HepG2 (cell line): Measurements from ENCODE around the gene WDR70. TPM values are rescaled to one million over a fixed set of nuclear protein-coding genes. Genes with fewer than 3 reads are reported as not detected.

Experiments used
- ATAC-seq: fragments of 200-7000 bp; cut with Tn5 transposase; 3 replicates; pipeline ENCODE4 v1.9.1; 2020; ENCODE audit warnings: mild to moderate bottlenecking, moderate library complexity
- BruUV-seq: library from RNA; stranded (reverse); fragments of 400-500 nt; replicated peaks from 2 replicates; lab custom pipeline; 2021; lab: Mats Ljungman, UMichigan
- CTCF ChIA-PET: fragments of 300-600 bp; formaldehyde crosslinking; extraction: SDS; loops from one replicate; lab custom pipeline; 2021; ENCODE audit warnings: low total read pairs, inconsistent platforms, low intra/inter-chr PET ratio; lab: Yijun Ruan, JAX
- POLR2A ChIA-PET: fragments of 350-600 bp; sonication (Branson Sonifier 250); formaldehyde crosslinking; loops from one replicate; lab custom pipeline; 2020; ENCODE audit warnings: antibody characterized with exemption, inconsistent platforms; lab: Yijun Ruan, JAX
- DNase-seq: peaks from one replicate; pipeline ENCODE4 v3.0.0-alpha.2; 2015; ENCODE audit warnings: low spot score
- FAIRE-seq: peaks from 3 replicates; lab custom pipeline; 2011; peaks lifted over from hg19 to GRCh38; lab: Jason Lieb, UNC
- H2AFZ ChIP-seq: one replicate; pipeline ENCODE4 v1.6.1; 2011; ENCODE audit warnings: low read length, inconsistent platforms
- H3K27ac ChIP-seq: fragments of 300-600 bp; 3 replicates; pipeline ENCODE4 v1.8.0; 2011; ENCODE audit warnings: mixed run types, mild to moderate bottlenecking, mixed read lengths, low read length, inconsistent platforms; ENCODE audit not compliant: insufficient read depth; ENCODE audit errors: extremely low read length
- H3K27me3 ChIP-seq, 2 experiments: fragments of 200-600 bp in 1 of 2; 2 replicates in 1 of 2; 3 replicates in 1 of 2; pipeline versions ENCODE4 v1.6.0 to v1.8.0; 2011; ENCODE audit warnings: low read length in 2 of 2, mild to moderate bottlenecking in 2 of 2, moderate library complexity in 2 of 2, inconsistent platforms in 1 of 2; ENCODE audit not compliant: insufficient read depth in 2 of 2, control insufficient read depth in 1 of 2
- H3K36me3 ChIP-seq, 2 experiments: fragments of 200-600 bp in 1 of 2; replicated peaks in 1 of 2; 2 replicates in 1 of 2; 3 replicates in 1 of 2; pipeline versions ENCODE4 v1.5.1 to v1.8.0; 2011; ENCODE audit warnings: low read length in 2 of 2, inconsistent platforms in 1 of 2; ENCODE audit not compliant: insufficient read depth in 2 of 2, control insufficient read depth in 1 of 2
- H3K4me1 ChIP-seq: 2 replicates; pipeline ENCODE4 v1.5.1; 2012; ENCODE audit warnings: low read length, inconsistent platforms; ENCODE audit not compliant: insufficient read depth
- H3K4me2 ChIP-seq: 2 replicates; pipeline ENCODE4 v1.6.0; 2011; ENCODE audit warnings: low read depth, low read length, inconsistent platforms
- H3K4me3 ChIP-seq, 3 experiments: fragments of 200-600 bp in 1 of 3; sonication (generic), shearing (Covaris generic) in 1 of 3; replicated peaks in 1 of 3; 2 replicates each; pipeline ENCODE4 v1.5.1; 2011 to 2016; ENCODE audit warnings: low read length in 3 of 3, inconsistent platforms in 2 of 3, low read depth in 2 of 3, mild to moderate bottlenecking in 2 of 3, control low read depth in 1 of 3, mixed read lengths in 1 of 3; ENCODE audit not compliant: insufficient read depth in 1 of 3
- H3K79me2 ChIP-seq: one replicate; pipeline ENCODE4 v1.6.1; 2011; ENCODE audit warnings: low read length, inconsistent platforms; ENCODE audit not compliant: insufficient read depth
- H3K9ac ChIP-seq: 2 replicates; pipeline ENCODE4 v1.6.0; 2011; ENCODE audit warnings: mild to moderate bottlenecking, low read depth, low read length, inconsistent platforms; ENCODE audit not compliant: insufficient read depth
- H3K9me3 ChIP-seq: 2 replicates; pipeline ENCODE4 v1.5.1; 2012; ENCODE audit warnings: mild to moderate bottlenecking, low read length
- H4K20me1 ChIP-seq: 2 replicates; pipeline ENCODE4 v1.6.0; 2011; ENCODE audit warnings: inconsistent platforms, mild to moderate bottlenecking, low read length, moderate library complexity; ENCODE audit not compliant: insufficient read depth
- CHD2 ChIP-seq: IDR thresholded peaks from 2 replicates; pipeline ENCODE4 v1.6.1; 2011; ENCODE audit warnings: low read depth, low read length, improper control_type of control experiment
- DNMT1 ChIP-seq: sonication (generic); formaldehyde crosslinking; IDR thresholded peaks from 2 replicates; pipeline ENCODE4 v1.5.1; 2020; ENCODE audit warnings: mild to moderate bottlenecking, missing genetic modification reagents
- HNF1A ChIP-seq, 2 experiments: sonication (generic) in 1 of 2; formaldehyde crosslinking in 1 of 2; IDR thresholded peaks; 2 replicates each; pipeline versions ENCODE4 v1.4.0 to v1.6.1; 2016 to 2020; ENCODE audit warnings: borderline replicate concordance in 1 of 2, low read depth in 1 of 2, mild to moderate bottlenecking in 1 of 2, missing genetic modification reagents in 1 of 2
- IRX3 ChIP-seq: sonication (generic); formaldehyde crosslinking; IDR thresholded peaks from 2 replicates; pipeline ENCODE4 v1.8.1; 2023; ENCODE audit warnings: mild to moderate bottlenecking, low read depth, missing genetic modification reagents, borderline replicate concordance
- POLR2AphosphoS5 ChIP-seq: IDR thresholded peaks from 2 replicates; pipeline ENCODE4 v1.6.1; 2012; ENCODE audit warnings: low read depth, low read length
- PRMT3 ChIP-seq: sonication (generic); formaldehyde crosslinking; IDR thresholded peaks from 2 replicates; pipeline ENCODE4 v1.8.1; 2022; ENCODE audit warnings: low read depth, mild to moderate bottlenecking, moderate library complexity, missing genetic modification reagents, borderline replicate concordance
- ZNF687 ChIP-seq: sonication (generic); formaldehyde crosslinking; IDR thresholded peaks from 2 replicates; pipeline ENCODE4 v1.5.1; 2020; ENCODE audit warnings: mild to moderate bottlenecking, missing genetic modification reagents, moderate library complexity
- ZNF772 ChIP-seq: sonication (generic); formaldehyde crosslinking; IDR thresholded peaks from 2 replicates; pipeline ENCODE4 v1.5.0; 2020; ENCODE audit warnings: mild to moderate bottlenecking, missing genetic modification reagents
- ZSCAN5A ChIP-seq: sonication (generic); formaldehyde crosslinking; IDR thresholded peaks from 2 replicates; pipeline ENCODE4 v1.8.0; 2022; ENCODE audit warnings: mild to moderate bottlenecking, missing genetic modification reagents, borderline replicate concordance
- WGBS: methylation state at CpG from one replicate; pipeline ENCODE4 v1.1.6; 2017; ENCODE audit warnings: low lambda C conversion rate; 5-methylcytosine and 5-hydroxymethylcytosine counted together
- in situ Hi-C: cut with HindIII; loops from 2 replicates; pipeline ENCODE4 v1.10.0; 2017; ENCODE audit warnings: low pct_unique_long_range_greater_than_20kb; ENCODE audit not compliant: extremely low pct_ligation_motif_present
- intact Hi-C: fragments of 100-400 bp; cut with micrococcal nuclease; formaldehyde crosslinking; loops from one replicate; pipeline ENCODE4 v1.10.0; 2022; ENCODE audit not compliant: unreplicated experiment
- polyA plus RNA-seq, 8 experiments: library from polyadenylated mRNA; depleted of rRNA in 3 of 8; stranded (reverse) in 7 of 8; unstranded in 1 of 8; fragments of >200 nt; fragmentation: Illumina TruSeq in 4 of 8; extraction: Trizol in 4 of 8; gene quantifications; 2 replicates each; pipeline versions ENCODE4 v1.2.1 to v1.2.3, GENCODE V29; 2011 to 2016; ENCODE audit warnings: low read depth in 4 of 8, missing spikeins in 1 of 8, mixed read lengths in 1 of 8; ENCODE audit not compliant: insufficient read depth in 1 of 8
- total RNA-seq, 5 experiments: library from RNA; depleted of rRNA; stranded (reverse); fragments of >200 nt; fragmentation: Illumina TruSeq; extraction: Trizol; gene quantifications; 2 replicates each; pipeline ENCODE4 v1.2.3, GENCODE V29; 2016; ENCODE audit warnings: low read depth in 1 of 5
- TF ChIP-seq, protein P1 (sequence below): sonication (generic); formaldehyde crosslinking; IDR thresholded peaks from 2 replicates; pipeline ENCODE4 v1.4.0; 2020; ENCODE audit warnings: mild to moderate bottlenecking, missing genetic modification reagents

The WDR70 gene
- total and polyA plus RNA-seq, 2 of the 13 experiments (the other 11 are each of a cell fraction or from before 2014, with no cell fraction given), result 14.6 to 30.6 TPM

DNA sequence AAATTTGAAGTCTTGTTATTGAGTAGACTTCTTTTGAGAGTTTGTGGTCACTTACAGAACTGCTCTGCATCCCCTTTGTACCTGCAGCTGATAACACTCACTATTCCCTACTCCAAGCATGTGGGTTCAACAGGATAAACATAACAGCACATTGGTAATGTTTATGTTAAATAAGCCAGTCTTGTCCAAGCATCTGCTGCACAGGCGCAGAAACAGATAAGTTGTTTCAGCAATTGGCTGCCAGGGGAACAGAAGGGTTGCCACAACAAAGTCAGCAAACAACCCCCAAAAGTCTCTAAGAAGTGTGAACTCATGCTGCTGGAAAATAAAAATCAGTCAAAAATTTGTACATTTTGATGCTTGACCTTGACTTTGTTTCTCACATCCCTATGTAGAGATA lies 286.2 kb downstream of the WDR70 start (continued):
- TF ChIP-seq HNF1A (IDR thresholded peaks at IDR 0.05; ENCODE audit: low read depth) (no peak), HNF1A (CRISPR knock-in tag; IDR thresholded peaks at IDR 0.05; ENCODE audit: borderline replicate concordance) (no peak), ZSCAN5A (CRISPR knock-in tag) (no peak)
- TF ChIP-seq, protein P1, sequence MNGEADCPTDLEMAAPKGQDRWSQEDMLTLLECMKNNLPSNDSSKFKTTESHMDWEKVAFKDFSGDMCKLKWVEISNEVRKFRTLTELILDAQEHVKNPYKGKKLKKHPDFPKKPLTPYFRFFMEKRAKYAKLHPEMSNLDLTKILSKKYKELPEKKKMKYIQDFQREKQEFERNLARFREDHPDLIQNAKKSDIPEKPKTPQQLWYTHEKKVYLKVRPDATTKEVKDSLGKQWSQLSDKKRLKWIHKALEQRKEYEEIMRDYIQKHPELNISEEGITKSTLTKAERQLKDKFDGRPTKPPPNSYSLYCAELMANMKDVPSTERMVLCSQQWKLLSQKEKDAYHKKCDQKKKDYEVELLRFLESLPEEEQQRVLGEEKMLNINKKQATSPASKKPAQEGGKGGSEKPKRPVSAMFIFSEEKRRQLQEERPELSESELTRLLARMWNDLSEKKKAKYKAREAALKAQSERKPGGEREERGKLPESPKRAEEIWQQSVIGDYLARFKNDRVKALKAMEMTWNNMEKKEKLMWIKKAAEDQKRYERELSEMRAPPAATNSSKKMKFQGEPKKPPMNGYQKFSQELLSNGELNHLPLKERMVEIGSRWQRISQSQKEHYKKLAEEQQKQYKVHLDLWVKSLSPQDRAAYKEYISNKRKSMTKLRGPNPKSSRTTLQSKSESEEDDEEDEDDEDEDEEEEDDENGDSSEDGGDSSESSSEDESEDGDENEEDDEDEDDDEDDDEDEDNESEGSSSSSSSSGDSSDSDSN, result no peak

DNA sequence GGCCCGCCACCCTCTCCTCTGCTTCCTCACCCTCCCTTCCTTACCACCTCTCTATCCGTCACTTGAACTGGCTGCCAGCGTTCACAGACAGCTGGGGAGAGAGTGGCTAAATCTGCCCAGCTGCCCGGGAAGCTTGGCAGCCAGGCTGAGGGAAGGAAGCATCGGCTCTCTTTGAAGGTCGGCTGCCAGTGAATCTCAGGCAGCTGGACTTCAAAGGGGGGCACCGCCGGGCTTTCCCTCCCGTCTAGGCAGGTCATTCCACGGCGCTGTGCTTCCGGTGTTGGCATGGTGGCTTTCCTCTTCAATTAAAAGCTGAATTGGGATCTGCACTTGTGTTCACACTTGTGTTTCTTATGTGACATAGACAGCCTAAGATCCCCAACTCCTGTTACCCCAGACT lies 286.8 kb downstream of the WDR70 start:
- no peak for DNase-seq
- TF ChIP-seq IRX3 (CRISPR knock-in tag) (no peak), CHD2 (no peak), POLR2AphosphoS5 (no peak), DNMT1 (CRISPR knock-in tag) (no peak), PRMT3 (CRISPR knock-in tag) (no peak), ZNF772 (CRISPR knock-in tag) (no peak), ZNF687 (CRISPR knock-in tag) (no peak)

More for the DNA sequence above, 286.8 kb downstream of the WDR70 start:
- no peaks in the 10 kb centered on the region; a peak in 1 of 5 replicates for H3K36me3 ChIP-seq
- peaks cover 34% of the 10 kb centered on the region for H3K4me1 ChIP-seq
- H3K4me3 ChIP-seq, result no peak overlapping the region
- WGBS, result 97% methylated on average over 12 of the region's 12 CpGs
- in situ Hi-C loops, result no loop called here
- intact Hi-C loops, result no loop called here
- H3K27ac ChIP-seq, result no peak overlapping the region
- H2AFZ ChIP-seq, result no peak overlapping the region
- H3K27me3 ChIP-seq, result no peaks in the 10 kb centered on the region
- CTCF ChIA-PET, result no interaction called here
- FAIRE-seq (no peak), ATAC-seq (no peak)
- no peaks in the 10 kb centered on the region for H3K9me3 ChIP-seq
- no peaks in the 10 kb centered on the region for H4K20me1 ChIP-seq
- no peak overlapping the region for H3K9ac ChIP-seq
- no peaks in the 10 kb centered on the region for H3K79me2 ChIP-seq
- no TSS peak for BruUV-seq
- H3K4me2 ChIP-seq, result no peak overlapping the region
- POLR2A ChIA-PET, result no interaction called here
